ENCODE measurements around the gene CKAP5. TPM values are rescaled to one million over a fixed set of nuclear protein-coding genes. Genes with fewer than 3 reads are reported as not detected.
A peak's percentile ranks its signal among the peaks of the same experiment; 100 is the strongest.

Gene CKAP5
- total RNA-seq, 2 donors from 2014 or later = 34.7 to 37.1 TPM

- TF ChIP-seq CTCF (IDR thresholded peaks at IDR 0.05) = no peak
- no peaks in the 10 kb centered on the region for H3K4me1 ChIP-seq (ENCODE audit: control insufficient read depth in 1 of 2, low read depth in 2 of 2)
- H3K27me3 ChIP-seq (replicated peaks; ENCODE audit: insufficient read depth) = no peaks in the 10 kb centered on the region
- no peak overlapping the region for H3K27ac ChIP-seq
- H3K36me3 ChIP-seq = peaks cover 61% of the 10 kb centered on the region
- H3K4me3 ChIP-seq = no peak overlapping the region
- no peak for ATAC-seq (ENCODE audit: insufficient number of reproducible peaks, low FRiP score, low read depth)
- no peak for DNase-seq (ENCODE audit: low spot score)
- no peaks in the 10 kb centered on the region for H3K9me3 ChIP-seq
Observed at GRCh38 chr11:46745995-46746394, 100.1 kb downstream of the CKAP5 start.

GRCh38 chr11:46745328-46745727, 100.8 kb downstream of the CKAP5 start:
- TF ChIP-seq CTCF (IDR thresholded peaks at IDR 0.05) = no peak
- H3K36me3 ChIP-seq = peaks cover 54% of the 10 kb centered on the region
- H3K4me1 ChIP-seq (ENCODE audit: control insufficient read depth in 1 of 2, low read depth in 2 of 2) = no peaks in the 10 kb centered on the region
- ATAC-seq (ENCODE audit: insufficient number of reproducible peaks, low FRiP score, low read depth) = no peak
- no peak overlapping the region for H3K4me3 ChIP-seq
- no peak overlapping the region for H3K27ac ChIP-seq
- H3K27me3 ChIP-seq (replicated peaks; ENCODE audit: insufficient read depth) = no peaks in the 10 kb centered on the region
- DNase-seq (ENCODE audit: low spot score) = no peak
- no peaks in the 10 kb centered on the region for H3K9me3 ChIP-seq

GRCh38 chr11:46743693-46744339, 102.3 kb downstream of the CKAP5 start:
- Histone ChIP-seq H3K9me3 (no peaks in the 10 kb centered on the region), H3K4me3 (no peak overlapping the region), H3K4me1 (ENCODE audit: control insufficient read depth in 1 of 2, low read depth in 2 of 2) (no peaks in the 10 kb centered on the region), H3K27ac (peak overlapping the region in 1 of 2 donors; percentile 80), H3K27me3 (replicated peaks; ENCODE audit: insufficient read depth) (no peaks in the 10 kb centered on the region), H3K36me3 (peaks cover 40% of the 10 kb centered on the region)
- no peak for TF ChIP-seq CTCF (IDR thresholded peaks at IDR 0.05)
- DNase-seq (ENCODE audit: low spot score) (no peak), ATAC-seq (ENCODE audit: insufficient number of reproducible peaks, low FRiP score, low read depth) (no peak)

- no peak for TF ChIP-seq CTCF (IDR thresholded peaks at IDR 0.05)
- H3K4me3 ChIP-seq = no peak overlapping the region
- ATAC-seq (ENCODE audit: insufficient number of reproducible peaks, low FRiP score, low read depth) (no peak), DNase-seq (ENCODE audit: low spot score) (no peak)
- peaks cover 32% of the 10 kb centered on the region for H3K36me3 ChIP-seq
- no peaks in the 10 kb centered on the region for H3K4me1 ChIP-seq (ENCODE audit: control insufficient read depth in 1 of 2, low read depth in 2 of 2)
- peak overlapping the region; percentile 10 to 80 for H3K27ac ChIP-seq
- H3K27me3 ChIP-seq (replicated peaks; ENCODE audit: insufficient read depth) = no peaks in the 10 kb centered on the region
- H3K9me3 ChIP-seq = no peaks in the 10 kb centered on the region
Observed at GRCh38 chr11:46743043-46743442, 103.0 kb downstream of the CKAP5 start.

GRCh38 chr11:46741600-46742484, 104.2 kb downstream of the CKAP5 start:
- H3K36me3 ChIP-seq = peaks cover 21% of the 10 kb centered on the region
- no peak for DNase-seq (ENCODE audit: low spot score)
- no peak for TF ChIP-seq CTCF (IDR thresholded peaks at IDR 0.05)
- H3K27me3 ChIP-seq (replicated peaks; ENCODE audit: insufficient read depth) = no peaks in the 10 kb centered on the region
- peaks cover 3 to 4% of the 10 kb centered on the region in 2 donors for H3K4me1 ChIP-seq (ENCODE audit: control insufficient read depth in 1 of 2, low read depth in 2 of 2)
- no peak overlapping the region for H3K4me3 ChIP-seq
- H3K27ac ChIP-seq = peak overlapping the region; percentile 10 to 80
- ATAC-seq (ENCODE audit: insufficient number of reproducible peaks, low FRiP score, low read depth) = peak; percentile 66
- H3K9me3 ChIP-seq = no peaks in the 10 kb centered on the region
